ENCODE measurements around the gene MYH7.

Gene MYH7

GRCh38 chr14:23408307-23408630, 27.2 kb downstream of the MYH7 start:
- no peak overlapping the region for H3K27ac ChIP-seq (ENCODE audit: low read depth, low read length)
- no peaks in the 10 kb centered on the region for H3K9me3 ChIP-seq (ENCODE audit: control insufficient read depth in 5 of 5, low read length in 5 of 5)
- H3K9ac ChIP-seq (ENCODE audit: low read length in 5 of 5), result no peak overlapping the region
- no peaks in the 10 kb centered on the region for H3K36me3 ChIP-seq (ENCODE audit: control insufficient read depth in 5 of 5, insufficient read depth in 5 of 5, low read length in 5 of 5)
- peaks cover 7 to 29% (median 14%) of the 10 kb centered on the region in 5 donors for H3K27me3 ChIP-seq (ENCODE audit: control insufficient read depth in 5 of 5, insufficient read depth in 4 of 5, low read length in 5 of 5)
- H3K4me1 ChIP-seq (ENCODE audit: control insufficient read depth in 5 of 5, insufficient read depth in 5 of 5, low read length in 5 of 5), result no peaks in the 10 kb centered on the region
- no peak overlapping the region for H3K4me3 ChIP-seq (ENCODE audit: low read depth in 1 of 5, low read length in 5 of 5)

- Histone ChIP-seq H3K36me3 (ENCODE audit: control insufficient read depth in 5 of 5, insufficient read depth in 5 of 5, low read length in 5 of 5) (no peaks in the 10 kb centered on the region), H3K27me3 (ENCODE audit: control insufficient read depth in 5 of 5, insufficient read depth in 4 of 5, low read length in 5 of 5) (peaks cover 7 to 33% (median 14%) of the 10 kb centered on the region in 5 donors), H3K4me1 (ENCODE audit: control insufficient read depth in 5 of 5, insufficient read depth in 5 of 5, low read length in 5 of 5) (no peaks in the 10 kb centered on the region), H3K27ac (ENCODE audit: low read depth, low read length) (no peak within 1 kb of the TSS), H3K9me3 (ENCODE audit: control insufficient read depth in 5 of 5, low read length in 5 of 5) (no peaks in the 10 kb centered on the region), H3K9ac (ENCODE audit: low read length in 5 of 5) (no peak within 1 kb of the TSS), H3K4me3 (ENCODE audit: low read depth in 1 of 5, low read length in 5 of 5) (no peak within 1 kb of the TSS)
Measured at GRCh38 chr14:23407516-23408306, 27.7 kb downstream of the MYH7 start, which contains the start of gene MYH6. Gene MYH6 (minus strand): TSS chr14:23408273. CDS start chr14:23407223, 1,050 bp downstream.

GRCh38 chr14:23406725-23407355, 28.6 kb downstream of the MYH7 start:
- H3K4me1 ChIP-seq (ENCODE audit: control insufficient read depth in 5 of 5, insufficient read depth in 5 of 5, low read length in 5 of 5), result no peaks in the 10 kb centered on the region
- H3K27me3 ChIP-seq (ENCODE audit: control insufficient read depth in 5 of 5, insufficient read depth in 4 of 5, low read length in 5 of 5), result peaks cover 2 to 36% (median 20%) of the 10 kb centered on the region in 5 donors
- no peaks in the 10 kb centered on the region for H3K36me3 ChIP-seq (ENCODE audit: control insufficient read depth in 5 of 5, insufficient read depth in 5 of 5, low read length in 5 of 5)
- no peaks in the 10 kb centered on the region for H3K9me3 ChIP-seq (ENCODE audit: control insufficient read depth in 5 of 5, low read length in 5 of 5)
- no peak overlapping the region for H3K4me3 ChIP-seq (ENCODE audit: low read depth in 1 of 5, low read length in 5 of 5)
- no peak overlapping the region for H3K27ac ChIP-seq (ENCODE audit: low read depth, low read length)
- no peak overlapping the region for H3K9ac ChIP-seq (ENCODE audit: low read length in 5 of 5)

GRCh38 chr14:23406244-23406643, 29.2 kb downstream of the MYH7 start:
- H3K9ac ChIP-seq (ENCODE audit: low read length in 5 of 5), result no peak overlapping the region
- no peaks in the 10 kb centered on the region for H3K4me1 ChIP-seq (ENCODE audit: control insufficient read depth in 5 of 5, insufficient read depth in 5 of 5, low read length in 5 of 5)
- H3K27ac ChIP-seq (ENCODE audit: low read depth, low read length), result no peak overlapping the region
- no peaks in the 10 kb centered on the region for H3K36me3 ChIP-seq (ENCODE audit: control insufficient read depth in 5 of 5, insufficient read depth in 5 of 5, low read length in 5 of 5)
- no peak overlapping the region for H3K4me3 ChIP-seq (ENCODE audit: low read depth in 1 of 5, low read length in 5 of 5)
- H3K27me3 ChIP-seq (ENCODE audit: control insufficient read depth in 5 of 5, insufficient read depth in 4 of 5, low read length in 5 of 5), result peaks cover 2 to 34% (median 20%) of the 10 kb centered on the region in 5 donors
- H3K9me3 ChIP-seq (ENCODE audit: control insufficient read depth in 5 of 5, low read length in 5 of 5), result no peaks in the 10 kb centered on the region

- Histone ChIP-seq H3K4me1 (ENCODE audit: control insufficient read depth in 5 of 5, insufficient read depth in 5 of 5, low read length in 5 of 5) (no peaks in the 10 kb centered on the region), H3K27me3 (ENCODE audit: control insufficient read depth in 5 of 5, insufficient read depth in 4 of 5, low read length in 5 of 5) (peaks cover 2 to 34% (median 20%) of the 10 kb centered on the region in 5 donors), H3K4me3 (ENCODE audit: low read depth in 1 of 5, low read length in 5 of 5) (no peak overlapping the region), H3K27ac (ENCODE audit: low read depth, low read length) (no peak overlapping the region), H3K9me3 (ENCODE audit: control insufficient read depth in 5 of 5, low read length in 5 of 5) (no peaks in the 10 kb centered on the region), H3K9ac (ENCODE audit: low read length in 5 of 5) (no peak overlapping the region), H3K36me3 (ENCODE audit: control insufficient read depth in 5 of 5, insufficient read depth in 5 of 5, low read length in 5 of 5) (no peaks in the 10 kb centered on the region)
Measured at GRCh38 chr14:23405516-23406025, 29.9 kb downstream of the MYH7 start.

- Histone ChIP-seq H3K27ac (ENCODE audit: low read depth, low read length) (no peak overlapping the region), H3K4me1 (ENCODE audit: control insufficient read depth in 5 of 5, insufficient read depth in 5 of 5, low read length in 5 of 5) (no peaks in the 10 kb centered on the region), H3K36me3 (ENCODE audit: control insufficient read depth in 5 of 5, insufficient read depth in 5 of 5, low read length in 5 of 5) (no peaks in the 10 kb centered on the region), H3K27me3 (ENCODE audit: control insufficient read depth in 5 of 5, insufficient read depth in 4 of 5, low read length in 5 of 5) (peaks cover 2 to 32% (median 20%) of the 10 kb centered on the region in 5 donors), H3K9me3 (ENCODE audit: control insufficient read depth in 5 of 5, low read length in 5 of 5) (no peaks in the 10 kb centered on the region), H3K4me3 (ENCODE audit: low read depth in 1 of 5, low read length in 5 of 5) (no peak overlapping the region), H3K9ac (ENCODE audit: low read length in 5 of 5) (no peak overlapping the region)
Measured at GRCh38 chr14:23405096-23405495, 30.4 kb downstream of the MYH7 start.

- H3K9me3 ChIP-seq (ENCODE audit: control insufficient read depth in 5 of 5, low read length in 5 of 5), result no peaks in the 10 kb centered on the region
Measured at GRCh38 chr14:23404331-23404900, 31.0 kb downstream of the MYH7 start.

GRCh38 chr14:23403908-23404307, 31.6 kb downstream of the MYH7 start:
- Histone ChIP-seq H3K4me3 (ENCODE audit: low read depth in 1 of 5, low read length in 5 of 5) (no peak overlapping the region), H3K4me1 (ENCODE audit: control insufficient read depth in 5 of 5, insufficient read depth in 5 of 5, low read length in 5 of 5) (no peaks in the 10 kb centered on the region), H3K27me3 (ENCODE audit: control insufficient read depth in 5 of 5, insufficient read depth in 4 of 5, low read length in 5 of 5) (peaks cover 2 to 32% (median 20%) of the 10 kb centered on the region in 5 donors), H3K36me3 (ENCODE audit: control insufficient read depth in 5 of 5, insufficient read depth in 5 of 5, low read length in 5 of 5) (no peaks in the 10 kb centered on the region), H3K27ac (ENCODE audit: low read depth, low read length) (no peak overlapping the region), H3K9ac (ENCODE audit: low read length in 5 of 5) (no peak overlapping the region), H3K9me3 (ENCODE audit: control insufficient read depth in 5 of 5, low read length in 5 of 5) (no peaks in the 10 kb centered on the region)

More at GRCh38 chr14:23404331-23404900, 31.0 kb downstream of the MYH7 start:
- Histone ChIP-seq H3K4me3 (ENCODE audit: low read depth in 1 of 5, low read length in 5 of 5) (no peak overlapping the region), H3K27ac (ENCODE audit: low read depth, low read length) (no peak overlapping the region), H3K27me3 (ENCODE audit: control insufficient read depth in 5 of 5, insufficient read depth in 4 of 5, low read length in 5 of 5) (peaks cover 2 to 32% (median 20%) of the 10 kb centered on the region in 5 donors), H3K36me3 (ENCODE audit: control insufficient read depth in 5 of 5, insufficient read depth in 5 of 5, low read length in 5 of 5) (no peaks in the 10 kb centered on the region), H3K4me1 (ENCODE audit: control insufficient read depth in 5 of 5, insufficient read depth in 5 of 5, low read length in 5 of 5) (no peaks in the 10 kb centered on the region), H3K9ac (ENCODE audit: low read length in 5 of 5) (no peak overlapping the region)

GRCh38 chr14:23403139-23403438, 32.4 kb downstream of the MYH7 start:
- Histone ChIP-seq H3K4me3 (ENCODE audit: low read depth in 1 of 5, low read length in 5 of 5) (no peak overlapping the region), H3K4me1 (ENCODE audit: control insufficient read depth in 5 of 5, insufficient read depth in 5 of 5, low read length in 5 of 5) (no peaks in the 10 kb centered on the region), H3K27ac (ENCODE audit: low read depth, low read length) (no peak overlapping the region), H3K27me3 (ENCODE audit: control insufficient read depth in 5 of 5, insufficient read depth in 4 of 5, low read length in 5 of 5) (peaks cover 2 to 32% (median 20%) of the 10 kb centered on the region in 5 donors), H3K9ac (ENCODE audit: low read length in 5 of 5) (no peak overlapping the region), H3K36me3 (ENCODE audit: control insufficient read depth in 5 of 5, insufficient read depth in 5 of 5, low read length in 5 of 5) (no peaks in the 10 kb centered on the region), H3K9me3 (ENCODE audit: control insufficient read depth in 5 of 5, low read length in 5 of 5) (no peaks in the 10 kb centered on the region)

Data from subcutaneous abdominal adipose tissue (tissue), 5 donors.